ENCODE data around the gene CACNA1H.
"Not testable (repeated sequence)": the region's sequence is repeated elsewhere in the genome, so short reads cannot be mapped to it uniquely, and the experiment has no call there.

- not testable (repeated sequence) for TF ChIP-seq CTCF (IDR thresholded peaks at IDR 0.05; ENCODE audit: insufficient read depth, low read length, poor library complexity, severe bottlenecking); EZH2phosphoT487 (conservative IDR thresholded peaks at IDR 0.05; ENCODE audit: low read length)
These were observed 96.3 kb downstream of the CACNA1H start for GRCh38 chr16:1249031-1249755.

Data from SU-DHL-6 (cell line).